Suprapubic skin (tissue), 4 donors: ENCODE data around the gene NDUFV1.

Source experiments
- CTCF ChIP-seq, 2 donors: fragments of 200-600 bp in 1 of 2; fragments of 450-650 bp in 1 of 2; sonication (generic) in 1 of 2; IDR thresholded peaks; one replicate each; pipeline ENCODE4 v1.5.1; 2016 to 2019; ENCODE audit warnings: antibody characterized with exemption in 2 of 2, mild to moderate bottlenecking in 1 of 2, moderate library complexity in 1 of 2
- POLR2A ChIP-seq, 2 donors: fragments of 450-650 bp; IDR thresholded peaks; one replicate each; pipeline ENCODE4 v1.6.1; 2017; ENCODE audit warnings: antibody characterized with exemption in 2 of 2, mild to moderate bottlenecking in 2 of 2, moderate library complexity in 2 of 2
- POLR2AphosphoS5 ChIP-seq, 3 donors: sonication (generic); formaldehyde crosslinking; IDR thresholded peaks; one replicate each; pipeline ENCODE4 v1.6.1; 2017; ENCODE audit warnings: antibody characterized with exemption in 3 of 3

GRCh38 chr11:67630943-67631331, 24.2 kb downstream of the NDUFV1 start:
- TF ChIP-seq CTCF (IDR thresholded peaks at IDR 0.05) = no peak
- no peak for TF ChIP-seq POLR2A (IDR thresholded peaks at IDR 0.05)
- TF ChIP-seq POLR2AphosphoS5 (IDR thresholded peaks at IDR 0.05) = no peak
